HG02678 (cell line): ENCODE measurements around the gene AGPS.

ENCODE experiments used
- ATAC-seq: cut with Tn5 transposase; IDR thresholded peaks from one replicate; pipeline ENCODE4 v1.9.1; 2021; ENCODE audit warnings: mild to moderate bottlenecking, moderate library complexity; ENCODE audit not compliant: unreplicated experiment

The AGPS gene

DNA sequence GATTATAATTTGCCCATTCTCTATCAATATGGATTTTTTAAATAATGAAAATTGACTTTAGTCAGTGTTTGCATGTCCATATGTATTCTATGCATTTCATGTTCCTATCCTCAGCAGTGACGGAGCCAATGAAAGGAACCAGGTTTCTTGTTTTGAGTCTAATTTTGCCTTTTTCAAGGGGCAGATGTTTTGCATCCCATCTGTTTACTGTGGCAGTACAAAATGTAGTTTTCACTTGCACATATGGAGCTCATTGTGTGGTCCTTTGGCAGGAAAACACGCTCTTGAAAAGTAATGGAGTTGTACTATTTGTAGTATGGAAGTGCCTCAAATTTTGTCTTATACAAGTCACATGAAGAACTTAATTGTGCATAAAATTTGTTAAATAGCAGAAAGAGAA is 127.8 kb downstream of the AGPS start:
- ATAC-seq: no peak

DNA sequence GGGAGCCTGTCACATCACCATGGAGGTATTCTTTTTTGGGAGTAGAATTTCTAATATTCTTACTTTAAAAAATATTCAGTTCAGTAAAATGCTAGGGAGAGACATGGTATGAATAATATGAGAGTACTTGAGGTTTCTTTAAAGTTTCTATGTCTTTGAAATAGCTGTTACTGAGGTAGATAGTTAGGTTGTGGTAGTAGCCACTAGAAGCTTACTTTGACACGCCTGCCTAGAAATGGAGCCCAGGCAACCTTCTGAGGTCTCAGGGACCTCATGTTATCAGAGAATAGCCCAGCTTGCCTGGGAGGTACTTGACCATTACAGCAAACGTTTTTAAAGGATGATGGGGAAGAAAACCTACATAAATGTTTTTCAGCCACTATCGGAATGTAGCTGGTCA is 131.2 kb downstream of the AGPS start:
- no peak for ATAC-seq

DNA sequence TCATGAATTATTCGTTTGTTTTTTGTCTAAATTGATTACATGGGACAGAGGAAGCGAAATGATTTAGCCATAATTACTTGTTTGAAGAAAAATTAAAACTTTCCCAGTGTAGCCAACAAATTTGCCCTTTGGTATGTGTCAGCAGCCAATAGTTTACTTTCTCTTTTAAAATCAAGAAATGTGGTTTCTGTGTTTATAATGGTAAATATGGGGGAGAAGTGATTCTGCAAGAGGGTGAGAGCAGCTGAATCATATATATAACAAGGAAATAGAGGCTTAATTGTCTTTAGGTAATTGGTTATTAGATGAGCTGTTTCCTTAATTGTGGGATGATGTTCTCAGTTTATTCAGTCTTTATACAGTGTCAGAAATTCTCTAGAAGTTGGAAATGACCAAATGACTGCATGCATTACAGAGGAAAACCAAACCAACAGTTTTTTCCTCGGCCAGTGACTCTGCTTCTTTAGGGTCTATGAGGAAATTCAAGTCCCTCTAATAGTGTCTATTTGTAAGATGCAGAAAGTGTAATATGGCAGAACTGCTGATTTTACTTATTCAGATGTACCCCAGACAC is 132.9 kb downstream of the AGPS start:
- no peak for ATAC-seq

DNA sequence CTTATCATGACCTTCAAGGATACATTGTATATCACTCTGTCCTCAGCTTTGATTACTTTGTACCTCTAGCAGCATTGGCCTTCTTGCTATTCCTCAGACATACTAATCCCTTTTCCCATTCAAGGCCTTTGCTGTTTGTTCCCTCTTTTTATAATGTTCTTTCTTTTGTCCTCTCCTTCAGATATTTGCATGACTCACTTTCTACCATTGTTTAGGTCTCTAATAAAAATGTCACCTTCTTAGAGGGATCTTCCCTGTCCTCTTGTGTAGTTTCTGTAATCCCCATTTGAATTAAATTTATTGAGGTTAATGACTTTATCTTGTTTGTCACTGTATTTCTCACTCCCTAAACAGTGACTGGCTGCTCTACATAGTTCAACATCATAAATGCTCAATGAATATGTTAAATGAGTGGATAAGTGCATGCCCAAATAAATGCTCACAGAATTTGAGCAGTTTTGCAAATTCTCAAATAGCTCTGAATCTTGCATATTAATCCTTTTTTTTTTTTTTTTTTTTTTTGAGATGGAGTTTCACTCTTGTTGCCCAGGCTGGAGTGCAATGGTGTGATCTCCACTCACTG is 135.9 kb downstream of the AGPS start:
- ATAC-seq: no peak

DNA sequence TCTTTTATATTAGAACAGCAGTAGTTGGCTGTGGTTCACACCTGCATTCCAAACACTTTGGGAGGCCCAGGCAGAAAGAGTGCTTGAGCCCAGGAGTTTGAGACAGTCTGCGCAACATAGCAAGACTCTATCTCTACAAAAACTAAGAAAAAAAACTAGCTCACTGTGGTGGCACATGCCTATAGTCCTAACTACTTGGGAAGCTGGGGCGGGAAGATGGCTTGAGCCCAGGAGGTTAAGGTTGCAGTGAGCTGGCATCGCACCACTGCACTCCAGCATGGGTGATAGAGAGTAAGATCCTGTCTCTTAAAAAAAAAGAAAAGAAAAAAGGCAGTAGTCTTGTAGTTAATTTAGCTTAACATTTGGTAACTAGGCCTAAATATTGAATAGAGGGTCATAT is 136.6 kb downstream of the AGPS start:
- ATAC-seq: no peak

DNA sequence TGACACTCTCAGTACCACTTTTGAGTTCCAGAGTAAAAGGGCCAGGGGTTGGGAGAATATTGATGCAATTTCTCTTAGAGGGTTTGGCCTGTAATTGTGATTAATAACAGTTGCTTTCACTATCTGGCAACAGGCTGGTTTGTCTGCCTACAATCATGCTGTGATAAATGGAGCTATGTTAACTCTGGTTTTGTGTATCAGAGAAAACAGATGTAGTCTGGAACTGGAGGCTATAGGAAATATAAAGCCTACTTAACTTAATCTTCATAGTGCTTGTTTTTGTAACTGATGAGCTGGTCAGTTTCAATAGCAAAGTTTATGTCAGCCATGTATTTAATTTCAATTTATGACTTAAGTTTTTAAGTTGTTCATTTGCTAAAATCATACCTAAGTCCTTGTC is 138.0 kb downstream of the AGPS start:
- no peak for ATAC-seq

DNA sequence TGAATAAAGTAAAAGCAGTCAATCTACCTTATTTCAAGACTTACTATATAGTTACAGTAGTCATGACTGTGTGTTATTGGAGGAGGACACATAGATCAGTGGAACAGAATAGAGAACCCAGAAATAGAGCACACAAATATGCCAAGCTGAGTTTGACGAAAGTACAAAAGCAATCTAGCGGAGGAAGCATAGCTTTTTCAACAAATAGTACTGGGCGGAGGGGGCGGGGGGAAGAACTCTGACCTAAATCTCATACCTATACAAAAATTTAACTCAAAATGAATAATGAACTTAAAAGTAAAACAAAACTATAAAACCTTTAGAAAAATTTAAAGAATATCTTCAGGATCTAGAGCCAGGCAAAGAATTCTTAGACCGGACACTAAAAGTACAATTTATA is 139.1 kb downstream of the AGPS start:
- ATAC-seq: no peak

DNA sequence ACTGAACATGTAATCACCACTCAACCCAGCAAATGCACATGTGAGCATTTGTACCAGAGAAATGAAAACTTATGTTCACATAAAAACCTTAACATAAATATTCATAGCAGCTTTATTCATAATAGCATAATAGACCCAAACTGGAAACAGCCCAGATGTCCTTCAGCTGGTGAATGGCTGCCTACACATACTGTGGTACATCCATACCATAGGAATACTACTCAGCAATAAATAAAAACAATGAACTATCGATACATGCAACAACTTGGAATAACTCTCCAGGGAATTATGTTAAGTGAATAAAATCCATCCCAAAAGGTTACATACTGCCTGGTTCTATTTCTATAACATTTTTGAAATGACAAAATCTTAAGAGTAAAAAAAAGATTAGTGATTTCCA is 140.0 kb downstream of the AGPS start:
- ATAC-seq: no peak

DNA sequence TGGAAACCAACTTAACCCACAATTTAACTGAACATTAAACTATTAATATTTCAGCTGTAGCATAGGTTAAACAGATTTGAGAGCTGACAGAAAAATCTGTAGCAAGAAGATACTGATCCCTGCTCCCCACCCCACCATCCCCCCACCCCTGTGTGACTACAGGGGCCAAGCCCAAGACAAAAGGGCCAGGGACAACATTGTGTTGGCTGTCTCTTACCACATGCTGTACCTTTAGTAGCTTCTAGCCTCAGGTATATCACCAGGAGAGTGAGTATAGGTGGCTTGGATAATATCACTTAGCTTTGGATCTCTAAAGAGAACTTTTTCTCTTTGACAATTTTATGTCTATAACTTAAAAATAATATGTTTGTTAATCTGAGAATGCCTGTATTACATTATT is 140.7 kb downstream of the AGPS start:
- ATAC-seq: no peak

DNA sequence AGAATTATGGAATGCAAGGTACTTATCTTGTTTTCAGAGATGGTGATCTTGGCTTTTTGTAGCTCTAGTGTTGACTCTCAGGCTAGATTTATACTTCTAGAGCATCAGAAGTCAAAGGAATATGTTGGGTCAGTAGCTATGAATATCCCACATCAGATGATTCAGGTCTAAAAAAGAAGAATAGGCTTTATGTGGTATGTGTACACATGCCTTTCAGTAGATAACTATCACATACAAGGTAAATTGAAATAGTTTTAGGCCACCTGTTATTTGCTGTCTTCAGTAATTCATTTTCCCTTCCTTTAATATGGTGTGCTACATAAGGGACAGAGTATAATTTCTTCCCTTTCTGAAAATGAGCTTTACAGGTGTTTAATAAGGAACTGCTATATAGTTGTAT is 142.4 kb downstream of the AGPS start:
- no peak for ATAC-seq

DNA sequence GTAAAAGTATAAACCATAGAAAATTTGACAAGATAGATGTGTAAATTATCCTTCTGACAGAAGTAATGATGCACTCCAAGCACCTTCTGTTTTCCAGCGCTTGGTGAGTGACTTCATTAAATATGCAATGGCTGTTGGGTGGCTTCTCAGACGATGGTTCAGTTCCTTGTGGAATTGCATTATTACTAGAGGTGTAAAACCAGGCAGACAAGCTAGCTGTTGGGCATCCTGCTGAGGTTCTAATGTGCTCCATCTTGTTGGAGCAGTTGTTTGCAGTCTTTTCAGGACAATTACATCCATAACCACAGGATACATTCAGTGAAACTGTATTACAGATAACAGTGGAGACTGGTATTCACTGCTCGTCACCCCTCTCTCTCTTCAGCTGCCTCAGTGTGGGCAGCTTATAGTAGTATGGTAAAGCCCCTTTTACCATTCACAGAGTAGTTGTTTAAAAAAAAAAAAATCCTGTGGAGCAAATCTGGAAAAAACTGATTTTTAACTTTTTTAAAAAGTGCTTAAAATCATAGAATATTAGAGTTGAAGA is 143.5 kb downstream of the AGPS start:
- ATAC-seq: no peak

DNA sequence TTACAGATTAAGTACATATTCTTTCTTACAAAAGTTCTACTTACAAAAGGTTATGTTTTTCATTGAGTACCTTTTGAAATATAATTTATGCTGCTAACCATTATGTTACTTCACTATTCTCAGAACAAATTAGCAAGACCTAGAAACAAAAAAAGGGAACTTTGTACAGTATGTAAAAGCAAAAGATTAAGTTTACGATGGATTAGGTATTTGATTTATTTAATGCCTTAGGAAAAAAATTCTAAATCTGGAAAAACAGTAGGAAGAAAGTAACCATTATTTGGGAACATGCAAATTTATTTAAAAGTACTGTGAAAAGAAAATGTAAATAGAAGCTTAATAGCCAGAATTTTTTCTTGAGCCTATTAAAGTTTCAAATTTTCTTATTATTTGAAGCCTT is 144.6 kb downstream of the AGPS start:
- no peak for ATAC-seq

DNA sequence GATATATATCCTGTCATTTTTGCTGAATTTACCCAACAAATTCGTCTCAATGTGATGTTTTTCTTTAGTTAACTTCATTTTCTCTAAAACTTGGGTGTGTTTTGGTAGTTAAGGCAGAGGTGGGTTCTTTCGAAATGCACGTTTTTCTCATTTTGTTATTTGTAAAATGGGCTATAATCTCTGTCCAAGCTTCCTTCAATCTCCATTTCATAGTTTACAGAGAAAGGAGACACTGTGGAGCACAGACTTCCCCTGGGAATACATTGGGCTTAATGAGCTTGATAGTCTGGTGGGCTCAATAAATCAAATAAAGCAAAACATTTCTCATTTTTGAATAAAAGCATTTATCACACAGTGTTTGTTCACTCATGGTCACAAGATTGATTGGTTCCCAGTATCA is 145.1 kb downstream of the AGPS start:
- no peak for ATAC-seq

DNA sequence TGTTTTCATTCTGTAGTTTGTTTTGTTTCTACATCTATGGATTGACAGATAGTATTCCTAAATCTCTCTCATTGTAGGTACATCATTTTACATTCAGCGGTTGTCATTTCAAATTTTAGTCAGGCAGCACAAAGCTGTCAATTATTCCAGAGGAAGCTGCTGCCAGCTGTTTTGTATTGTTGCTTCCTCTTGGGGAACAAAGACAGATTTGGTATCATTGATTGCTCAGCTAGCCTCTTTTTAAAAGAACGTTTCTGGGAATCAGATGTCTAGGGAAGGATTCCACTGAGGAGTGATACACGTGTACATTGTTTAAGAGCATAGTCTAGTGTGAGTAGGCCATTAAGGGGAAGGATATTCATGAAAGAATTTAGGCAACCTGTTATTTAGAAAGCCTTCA is 145.8 kb downstream of the AGPS start:
- no peak for ATAC-seq

DNA sequence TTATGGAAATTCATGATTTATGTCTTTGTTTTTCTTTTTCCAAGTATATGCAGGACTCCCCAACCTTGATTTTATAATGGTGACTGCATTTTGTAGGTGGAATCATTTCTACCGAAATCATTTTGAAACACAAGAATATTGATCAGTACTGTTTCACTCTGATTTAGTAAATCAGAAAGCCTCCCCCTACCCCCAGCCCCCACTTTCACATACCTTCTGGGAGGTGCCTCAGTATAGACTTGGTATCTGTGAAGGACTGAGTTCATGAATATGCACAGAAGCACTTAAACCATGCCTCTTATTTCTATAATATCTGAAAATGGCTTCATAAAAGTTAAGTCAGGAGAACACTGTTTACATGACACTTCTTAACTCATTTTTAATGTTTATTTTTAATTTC is 147.7 kb downstream of the AGPS start:
- no peak for ATAC-seq

DNA sequence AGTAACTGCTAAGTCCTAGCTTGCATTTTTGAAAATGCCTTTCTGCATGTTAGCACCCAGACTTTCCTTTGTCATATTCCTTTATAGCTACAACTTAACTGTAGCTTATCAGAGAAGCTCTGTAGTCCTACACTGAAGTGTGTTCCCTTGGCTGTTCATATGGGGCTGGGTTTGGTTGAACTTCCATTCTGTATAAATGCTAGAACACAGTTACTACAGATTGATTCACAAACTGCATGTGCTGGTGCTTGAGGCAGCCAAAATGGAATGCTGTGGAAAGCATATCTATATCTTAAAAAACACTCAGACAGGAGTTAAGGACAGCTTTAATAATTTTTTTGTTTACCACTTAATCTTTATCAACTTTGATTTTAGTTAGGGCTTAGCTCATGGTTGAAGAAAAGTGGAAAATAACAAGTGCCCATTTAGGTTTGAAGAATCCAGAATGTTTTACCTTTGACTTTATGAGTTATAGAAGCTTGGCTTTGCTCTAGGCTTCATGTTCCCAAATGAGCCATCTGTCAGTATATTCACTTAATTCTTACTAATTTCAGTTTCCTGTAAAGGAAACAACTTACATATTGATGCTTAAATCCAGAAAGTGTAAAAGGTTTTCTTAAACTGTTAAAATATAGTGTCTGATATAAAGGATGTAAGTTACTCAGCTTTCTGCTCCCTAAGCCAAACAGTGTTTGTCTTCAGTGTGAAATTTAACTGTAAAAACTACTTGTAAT is 148.9 kb downstream of the AGPS start:
- no peak for ATAC-seq

DNA sequence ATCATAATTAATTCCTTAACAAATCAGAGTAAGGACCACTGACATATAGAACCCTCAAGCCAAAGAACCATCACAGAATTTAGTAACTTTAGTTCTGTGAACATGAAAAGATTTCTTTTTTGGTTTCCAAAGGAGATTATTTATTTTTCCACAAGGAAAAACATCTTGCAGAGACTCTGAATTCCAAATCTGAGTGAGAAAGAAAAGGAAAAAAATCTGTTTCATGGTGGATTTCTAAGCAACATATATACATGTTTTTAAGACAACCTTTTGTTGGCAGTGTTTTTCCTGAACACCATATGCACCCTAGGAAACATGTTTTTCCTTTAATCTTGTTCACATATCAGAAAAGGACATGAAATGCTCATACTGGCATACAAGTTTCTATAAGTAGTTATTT is 149.8 kb downstream of the AGPS start:
- ATAC-seq: no peak

DNA sequence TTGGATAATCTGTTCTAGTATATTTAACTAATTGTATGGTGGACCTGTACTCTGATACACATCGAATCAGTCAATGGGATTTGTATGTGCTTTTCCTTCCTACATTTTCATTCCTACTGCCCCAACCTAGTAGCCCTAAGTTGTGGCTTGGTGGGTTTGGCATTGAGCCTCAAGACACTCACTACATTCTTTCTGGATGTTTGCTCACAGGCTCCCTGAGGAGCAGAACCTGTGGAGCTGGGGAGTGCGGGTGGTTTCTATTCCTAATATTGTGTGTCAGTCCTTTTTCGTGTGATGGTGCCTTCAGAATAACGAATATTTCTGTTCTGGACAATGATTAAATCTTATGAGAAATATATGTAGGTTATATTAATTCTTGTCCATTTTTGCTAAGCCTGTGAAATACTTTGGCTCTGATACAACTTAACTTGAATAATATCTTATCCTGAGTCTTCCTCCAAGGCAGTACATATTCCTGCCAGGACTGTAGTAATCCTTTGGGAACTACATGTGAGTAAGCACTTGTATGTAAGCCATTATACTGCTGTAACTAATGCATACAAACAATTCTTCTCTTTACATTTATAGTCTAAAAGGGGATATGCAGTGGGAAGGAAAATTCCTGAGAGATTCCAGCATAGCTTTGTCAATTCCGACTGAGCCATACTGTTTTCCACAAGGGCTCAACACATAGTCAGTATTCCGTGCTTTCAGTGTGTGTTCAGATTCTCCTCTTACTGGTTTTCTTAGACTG is 150.6 kb downstream of the AGPS start:
- no peak for ATAC-seq

DNA sequence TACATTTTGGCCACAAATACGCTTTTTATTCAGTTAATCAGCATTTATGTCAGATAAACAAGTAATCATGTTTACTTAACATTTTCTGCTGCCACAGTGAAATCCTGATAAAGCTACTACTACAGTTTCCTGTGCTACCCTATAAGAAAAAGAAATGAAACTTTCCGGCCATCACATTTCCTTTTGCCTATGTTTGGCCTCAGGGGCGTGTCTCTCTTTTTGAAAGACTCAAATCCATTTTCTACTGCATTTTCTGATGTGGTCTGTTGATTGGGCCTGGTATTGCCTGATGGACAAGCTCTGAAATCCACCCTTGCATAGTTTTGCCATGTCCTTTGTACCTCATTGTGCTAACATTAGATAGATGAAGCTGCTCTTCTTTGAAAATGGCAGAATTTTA is 152.6 kb downstream of the AGPS start:
- ATAC-seq: no peak

DNA sequence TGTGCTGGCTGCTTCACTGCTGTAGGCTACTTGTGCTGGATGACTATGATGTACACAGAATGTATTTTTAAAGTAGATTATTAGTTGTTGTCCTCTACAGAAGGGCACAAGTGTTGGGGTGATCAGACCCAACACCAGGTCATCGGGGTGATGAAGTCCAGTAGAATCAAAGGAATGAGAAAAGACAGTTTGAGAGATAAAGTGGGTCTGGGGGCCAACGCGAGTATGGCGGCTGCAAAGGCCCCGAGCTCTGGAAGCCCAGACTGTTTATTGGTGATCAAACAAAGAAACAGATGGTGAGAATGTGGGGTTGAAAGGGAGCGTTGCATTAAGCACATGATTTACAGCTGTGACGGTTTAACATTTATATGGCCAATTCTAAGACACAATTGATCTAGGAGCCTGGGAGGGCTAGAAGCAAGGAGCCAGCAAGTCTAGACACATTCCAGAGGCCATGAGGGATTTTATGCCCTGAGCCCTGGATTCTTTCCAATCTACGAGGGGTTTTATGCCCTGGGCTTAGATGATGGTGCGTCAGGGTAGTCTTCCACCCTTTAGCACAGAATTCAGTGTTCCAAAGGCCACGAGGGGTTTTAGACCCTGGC is 153.5 kb downstream of the AGPS start:
- no peak for ATAC-seq

DNA sequence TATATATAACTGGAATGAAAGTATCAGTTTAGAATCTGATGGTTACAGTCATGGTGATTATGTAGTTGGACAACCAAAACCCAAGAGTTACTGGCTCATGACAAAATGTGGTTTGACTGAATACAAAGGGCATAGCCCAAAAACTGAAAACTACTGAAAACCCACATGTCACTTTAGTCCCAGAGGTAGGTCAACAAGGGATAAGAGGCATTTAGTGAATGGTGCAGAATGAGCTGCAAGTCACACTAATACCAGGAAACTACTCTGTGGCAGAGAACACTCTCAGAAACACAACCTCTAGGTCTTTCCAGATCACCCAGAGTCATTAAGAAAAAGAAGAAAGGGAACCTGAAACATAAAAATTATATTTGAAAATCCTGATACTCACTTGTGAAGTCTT is 154.5 kb downstream of the AGPS start:
- ATAC-seq: peak; percentile 95
